ENCODE data around the gene LINS1.

LINS1 gene

GRCh38 chr15:100520132-100520921, 81.7 kb downstream of the LINS1 start:
- no peak for DNase-seq (ENCODE audit: extremely low spot score)
- CTCF ChIA-PET = no interaction called here
- POLR2A ChIA-PET = interaction anchor here (0.6 kb wide), 1 partner anchor 239 kb away, joined by 3 read pairs; no protein-coding TSS in a partner anchor
- TF ChIP-seq TARDBP (IDR thresholded peaks at IDR 0.05) = no peak
- TF ChIP-seq ARNT (IDR thresholded peaks at IDR 0.05) = no peak

- TF ChIP-seq ELF4 (IDR thresholded peaks at IDR 0.05) = no peak
- no peak for TF ChIP-seq HDGF (IDR thresholded peaks at IDR 0.05; ENCODE audit: borderline replicate concordance)
- TF ChIP-seq NFRKB (IDR thresholded peaks at IDR 0.05) = no peak
- TF ChIP-seq FOXA1 (IDR thresholded peaks at IDR 0.05) = no peak
- no peak for TF ChIP-seq SP1 (IDR thresholded peaks at IDR 0.05)
- no peak for TF ChIP-seq PKNOX1 (IDR thresholded peaks at IDR 0.05)
- no peak for TF ChIP-seq FOXM1 (IDR thresholded peaks at IDR 0.05; ENCODE audit: borderline replicate concordance)
- no peak for TF ChIP-seq SUZ12 (IDR thresholded peaks at IDR 0.05)
- no peak for TF ChIP-seq TARDBP (IDR thresholded peaks at IDR 0.05)
- TF ChIP-seq L3MBTL2 (conservative IDR thresholded peaks at IDR 0.05) = no peak
- no peak for TF ChIP-seq CTBP1 (IDR thresholded peaks at IDR 0.05; ENCODE audit: borderline replicate concordance)
- DNase-seq (ENCODE audit: extremely low spot score) = no peak
- ChIA-PET CTCF (no interaction called here), POLR2A (no interaction called here)
Measured at GRCh38 chr15:100517846-100518245, 84.1 kb downstream of the LINS1 start.
